GM21367 (cell line): ENCODE results near the gene BRINP1.

Experiments used
- ATAC-seq: cut with Tn5 transposase; IDR thresholded peaks from one replicate; pipeline ENCODE4 v1.9.1; 2021; ENCODE audit not compliant: unreplicated experiment

The BRINP1 gene

GRCh38 chr9:119282476-119283077, 86.7 kb downstream of the BRINP1 start:
- no peak for ATAC-seq

GRCh38 chr9:119280740-119281485, 88.3 kb downstream of the BRINP1 start:
- ATAC-seq, result no peak

- ATAC-seq, result no peak
Observed at GRCh38 chr9:119278171-119278570, 91.1 kb downstream of the BRINP1 start.

- ATAC-seq, result no peak
Observed at GRCh38 chr9:119273984-119274665, 95.1 kb downstream of the BRINP1 start.

GRCh38 chr9:119273325-119273904, 95.8 kb downstream of the BRINP1 start:
- no peak for ATAC-seq

GRCh38 chr9:119272500-119273211, 96.6 kb downstream of the BRINP1 start:
- no peak for ATAC-seq

GRCh38 chr9:119268985-119269384, 100.2 kb downstream of the BRINP1 start:
- no peak for ATAC-seq

- no peak for ATAC-seq
Observed at GRCh38 chr9:119264165-119264564, 105.1 kb downstream of the BRINP1 start.

GRCh38 chr9:119257592-119257991, 111.6 kb downstream of the BRINP1 start:
- ATAC-seq, result no peak

- no peak for ATAC-seq
Observed at GRCh38 chr9:119255116-119255515, 114.1 kb downstream of the BRINP1 start.

- ATAC-seq, result no peak
Observed at GRCh38 chr9:119252671-119253299, 116.5 kb downstream of the BRINP1 start.

GRCh38 chr9:119251936-119252335, 117.3 kb downstream of the BRINP1 start:
- ATAC-seq, result no peak

- ATAC-seq, result no peak
Observed at GRCh38 chr9:119250730-119251129, 118.5 kb downstream of the BRINP1 start.

- no peak for ATAC-seq
Observed at GRCh38 chr9:119240546-119240945, 128.7 kb downstream of the BRINP1 start.

- ATAC-seq, result no peak
Observed at GRCh38 chr9:119234636-119235035, 134.6 kb downstream of the BRINP1 start.

GRCh38 chr9:119227422-119227821, 141.8 kb downstream of the BRINP1 start:
- no peak for ATAC-seq

- ATAC-seq, result no peak
Observed at GRCh38 chr9:119224431-119224830, 144.8 kb downstream of the BRINP1 start.

GRCh38 chr9:119221276-119221675, 148.0 kb downstream of the BRINP1 start:
- ATAC-seq, result no peak

- no peak for ATAC-seq
Observed at GRCh38 chr9:119218293-119218692, 150.9 kb downstream of the BRINP1 start.

GRCh38 chr9:119216651-119217331, 152.4 kb downstream of the BRINP1 start:
- no peak for ATAC-seq
